ENCODE results near the gene CLK4.

The CLK4 gene

DNA sequence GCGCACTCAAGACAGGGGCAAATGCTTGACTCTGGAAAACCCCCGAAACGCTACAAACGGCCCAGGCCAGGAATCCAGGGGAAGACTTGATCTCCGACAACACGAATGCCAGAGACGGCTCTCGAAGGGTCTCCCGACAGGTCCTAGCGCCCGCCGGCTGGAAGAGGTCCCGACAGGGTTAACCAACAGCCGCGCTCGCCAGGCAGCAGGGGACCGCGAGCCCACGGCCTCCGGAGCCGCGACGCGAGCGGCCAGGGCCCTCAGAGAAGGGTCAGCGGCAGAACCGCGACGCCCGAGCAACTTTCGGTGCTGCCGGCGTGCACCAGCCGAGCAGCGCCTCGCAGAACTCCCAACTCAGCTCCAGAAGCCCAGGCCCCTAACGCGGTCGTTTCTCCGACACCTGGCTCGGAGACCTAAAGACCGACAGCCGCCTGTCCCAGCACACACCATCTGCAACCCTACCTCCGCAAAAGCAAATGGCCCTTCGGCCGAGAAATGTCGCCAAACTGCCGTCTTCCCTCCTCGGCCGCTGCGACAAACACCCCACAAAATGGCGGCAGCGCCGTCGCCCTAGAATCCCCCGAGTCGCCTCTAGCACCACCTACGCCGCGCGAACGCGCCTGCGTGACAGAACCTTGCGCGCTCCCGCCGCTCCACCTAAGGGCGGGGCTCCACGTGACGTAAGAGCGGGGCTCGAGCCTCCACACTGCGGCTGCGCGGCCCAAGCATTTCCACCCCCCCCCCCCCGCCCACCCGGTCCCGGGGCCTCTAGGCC is at the start of gene CLK4:
TSS of gene CLK4 (minus strand) at position 567 of the 775 bp plus-strand sequence. CDS start 3,634 bp downstream, outside the sequence.
- peak within 1 kb of the TSS; percentile 90 for H3K4me3 ChIP-seq (ENCODE audit: low read depth, low read length)

GRCh38 chr5:178675922-178676321 is 49.1 kb upstream of the CLK4 start:
- no peak for TF ChIP-seq CTCF (IDR thresholded peaks at IDR 0.05; ENCODE audit: low read depth, low read length, missing control alignments)
- no peak overlapping the region for H3K4me3 ChIP-seq (ENCODE audit: low read depth, low read length)
- DNase-seq (ENCODE audit: low read depth) = no peak

More for the DNA sequence above, at the start of gene CLK4:
- no peak for TF ChIP-seq CTCF (IDR thresholded peaks at IDR 0.05; ENCODE audit: low read depth, low read length, missing control alignments)
- peak; percentile 83 for DNase-seq (ENCODE audit: low read depth)

- no peak for DNase-seq (ENCODE audit: low read depth)
- H3K4me3 ChIP-seq (ENCODE audit: low read depth, low read length) = no peak overlapping the region
- TF ChIP-seq CTCF (IDR thresholded peaks at IDR 0.05; ENCODE audit: low read depth, low read length, missing control alignments) = no peak
Observed at GRCh38 chr5:178674334-178674733, 47.5 kb upstream of the CLK4 start.

DNA sequence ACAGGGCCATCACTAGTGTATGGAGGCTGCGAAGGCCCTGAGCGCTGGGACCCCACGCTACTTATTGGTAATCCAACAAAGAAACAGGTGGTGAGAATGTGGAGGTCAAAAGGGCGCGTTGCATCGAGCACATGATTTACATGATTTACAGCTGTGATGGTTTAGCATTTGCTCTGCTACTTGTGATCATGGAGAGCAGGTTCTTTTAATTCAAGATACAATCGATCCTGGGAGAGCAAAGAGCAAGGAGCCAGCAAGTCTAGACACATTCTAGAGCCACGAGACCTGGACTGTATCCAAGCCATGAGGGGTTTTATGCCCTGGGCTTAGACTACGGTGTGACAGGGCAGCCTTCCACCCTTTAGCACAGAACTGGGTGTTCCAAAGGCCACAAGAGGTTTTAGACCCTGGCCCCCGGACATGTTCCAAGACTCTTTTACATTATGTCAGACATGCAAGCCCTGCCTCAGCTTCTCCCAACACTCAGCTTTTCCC is 47.0 kb upstream of the CLK4 start:
- DNase-seq (ENCODE audit: low read depth) = no peak
- TF ChIP-seq CTCF (IDR thresholded peaks at IDR 0.05; ENCODE audit: low read depth, low read length, missing control alignments) = no peak
- no peak overlapping the region for H3K4me3 ChIP-seq (ENCODE audit: low read depth, low read length)

DNA sequence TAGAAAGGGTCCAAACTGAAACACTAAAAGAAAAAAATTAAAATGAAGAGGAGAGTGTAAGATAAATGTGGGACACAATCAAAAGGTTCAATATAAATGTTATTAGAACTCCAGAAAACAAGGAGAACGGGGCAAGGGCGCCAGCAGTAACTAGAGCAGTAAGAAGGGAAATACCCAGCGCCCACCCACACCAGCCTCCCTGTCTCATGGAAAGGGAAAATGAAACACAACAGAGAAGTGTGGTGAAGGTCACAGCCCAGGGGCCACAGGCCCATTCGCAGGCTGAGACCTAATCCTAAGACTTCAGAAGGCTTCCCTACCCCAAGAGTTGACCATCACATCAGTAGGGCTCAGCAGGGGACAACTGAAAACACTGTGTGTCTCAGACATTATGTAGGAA is 45.8 kb upstream of the CLK4 start:
- no peak for DNase-seq (ENCODE audit: low read depth)
- TF ChIP-seq CTCF (IDR thresholded peaks at IDR 0.05; ENCODE audit: low read depth, low read length, missing control alignments) = no peak
- H3K4me3 ChIP-seq (ENCODE audit: low read depth, low read length) = no peak overlapping the region

- no peak for DNase-seq (ENCODE audit: low read depth)
- no peak for TF ChIP-seq CTCF (IDR thresholded peaks at IDR 0.05; ENCODE audit: low read depth, low read length, missing control alignments)
- no peak overlapping the region for H3K4me3 ChIP-seq (ENCODE audit: low read depth, low read length)
Observed at GRCh38 chr5:178671602-178672144, 44.8 kb upstream of the CLK4 start.
